DOHH2 (cell line): ENCODE data around the gene PPAT.

ENCODE experiments used
- CTCF ChIP-seq: fragments of 200-600 bp; sonication (generic); IDR thresholded peaks from one replicate; pipeline ENCODE4 v1.5.1; 2014; ENCODE audit warnings: antibody characterized with exemption, mild to moderate bottlenecking, low read depth, low read length; ENCODE audit not compliant: poor library complexity, severe bottlenecking
- EZH2phosphoT487 ChIP-seq: fragments of 200-600 bp; sonication (generic); IDR thresholded peaks from 2 replicates; pipeline ENCODE4 v1.6.1; 2017; ENCODE audit warnings: borderline replicate concordance, mild to moderate bottlenecking, antibody characterized with exemption, low read length, moderate library complexity, mixed read lengths

GRCh38 chr4:56475917-56476316 lies 40.5 kb upstream of the PPAT start:
- no peak for TF ChIP-seq CTCF
- TF ChIP-seq EZH2phosphoT487, result no peak
